CD4-positive, alpha-beta T cell treated with Interleukin-1 beta for 1 hour (primary cell): ENCODE data around the gene TMEM270.
"Not testable (repeated sequence)": the region's sequence is repeated elsewhere in the genome, so short reads cannot be mapped to it uniquely, and the experiment has no call there.

ENCODE experiments used
- DNase-seq, 2 donors: peaks; one replicate each; pipeline ENCODE4 v3.0.0-alpha.2; 2020 to 2022

TMEM270 gene

GRCh38 chr7:73833251-73833919 lies 27.6 kb upstream of the TMEM270 start:
- no peak for DNase-seq

- no peak for DNase-seq
Measured at GRCh38 chr7:73834626-73835191, 26.2 kb upstream of the TMEM270 start.

DNA sequence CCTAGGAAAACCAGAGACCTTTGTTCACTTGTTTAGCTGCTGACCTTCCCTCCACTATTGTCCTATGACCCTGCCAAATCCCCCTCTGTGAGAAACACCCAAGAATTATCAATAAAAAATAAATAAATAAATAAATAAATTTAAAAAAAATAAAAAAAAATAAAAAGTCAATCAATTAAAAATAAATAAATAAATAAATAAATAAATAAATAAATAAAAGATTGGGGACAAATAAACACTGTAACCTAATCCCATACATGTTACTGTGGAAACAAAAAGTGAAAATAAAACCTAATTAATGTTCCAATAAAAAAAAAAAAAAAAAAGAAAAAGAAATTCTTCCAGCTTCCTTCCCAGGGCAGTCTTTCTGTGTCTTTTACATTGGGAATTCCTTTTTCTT lies 23.8 kb upstream of the TMEM270 start:
- DNase-seq, result not testable (repeated sequence)

DNA sequence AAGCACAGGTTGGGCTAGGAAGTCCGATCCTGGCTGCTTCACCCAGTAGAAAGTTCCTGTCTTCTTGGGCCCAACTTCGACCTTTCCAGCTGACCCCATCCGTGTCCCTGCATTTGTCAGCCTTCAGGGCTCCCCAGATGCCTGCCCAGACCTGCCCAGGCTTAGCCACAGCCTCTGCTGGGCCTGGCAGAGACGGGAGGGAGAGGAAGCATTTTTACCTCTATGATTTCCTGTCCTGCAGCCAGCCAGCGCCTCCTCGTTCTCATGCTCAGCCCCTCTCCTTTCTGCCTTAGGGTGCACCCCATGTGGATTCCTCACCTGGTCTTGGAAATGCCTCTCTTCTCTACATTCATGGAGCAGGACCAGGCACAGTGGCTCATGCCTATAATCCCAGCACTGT lies 22.3 kb upstream of the TMEM270 start:
- no peak for DNase-seq

- no peak for DNase-seq
Measured at GRCh38 chr7:73839290-73839689, 21.7 kb upstream of the TMEM270 start.

DNA sequence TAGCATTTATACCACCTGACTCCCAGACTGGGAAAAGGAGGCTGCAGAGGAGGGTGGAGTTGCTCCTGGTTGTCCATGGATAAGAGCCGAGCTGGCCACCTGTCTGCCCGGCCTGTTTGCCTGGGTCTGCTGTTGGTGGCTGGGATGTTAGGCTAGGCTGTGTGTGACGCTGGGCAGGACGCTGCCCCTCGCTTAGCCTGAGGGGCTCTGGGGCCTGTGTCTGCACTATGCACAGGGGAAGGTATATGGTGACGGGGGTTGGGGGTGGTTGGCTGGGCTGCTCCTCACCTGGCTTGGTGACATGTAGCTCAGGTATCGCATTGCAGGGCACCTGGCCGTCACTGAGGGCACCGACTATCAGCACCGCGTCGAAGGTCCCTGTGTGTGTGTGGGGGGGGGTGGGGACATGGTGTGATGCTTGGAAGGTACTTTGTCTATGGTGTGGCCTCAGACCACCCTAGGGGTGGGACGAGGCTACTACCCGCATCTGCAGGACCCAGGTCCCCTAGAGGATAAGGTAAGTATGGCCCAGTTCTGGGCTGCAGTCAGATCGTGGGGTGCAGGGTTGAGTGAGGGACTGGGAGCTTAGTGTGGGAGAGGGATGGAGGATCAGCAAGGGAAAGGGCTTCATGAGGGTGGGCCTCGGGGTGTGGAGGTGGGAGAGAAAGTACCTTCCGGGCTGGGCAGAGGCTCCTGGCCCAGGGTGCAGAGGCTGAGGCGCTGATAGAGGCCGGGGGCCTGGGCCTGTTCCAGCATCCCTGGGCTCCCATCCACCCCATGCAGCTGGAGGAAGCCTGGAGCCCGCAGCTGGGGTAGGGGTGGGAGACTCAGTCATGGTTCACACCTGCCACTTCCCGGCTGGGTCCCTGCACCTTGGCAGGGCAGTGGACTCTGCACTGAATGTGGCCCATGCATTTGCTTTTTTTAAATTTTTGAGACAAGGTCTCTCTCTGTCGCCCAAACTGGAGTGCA lies 20.9 kb upstream of the TMEM270 start:
- DNase-seq, result no peak

- no peak for DNase-seq
Measured at GRCh38 chr7:73840715-73841379, 20.1 kb upstream of the TMEM270 start.

DNA sequence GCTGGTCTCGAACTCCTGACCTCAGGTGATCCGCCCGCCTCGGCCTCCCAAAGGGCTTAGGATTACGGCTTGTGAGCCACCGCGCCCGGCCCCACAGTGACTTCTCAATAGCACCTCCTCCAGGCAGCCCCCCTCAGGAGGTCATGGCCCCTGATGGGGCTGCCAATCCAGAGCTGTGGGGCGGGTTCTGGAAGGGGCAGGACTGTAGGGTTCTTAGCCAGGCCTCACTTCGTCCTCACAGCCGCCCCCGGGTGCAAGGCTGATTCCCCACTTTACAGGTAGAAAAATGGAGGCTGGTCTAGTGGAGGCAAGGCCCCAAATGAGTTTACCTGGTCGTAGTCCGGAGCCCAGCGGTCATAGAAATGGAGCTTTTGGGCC lies 19.3 kb upstream of the TMEM270 start:
- no peak for DNase-seq

DNA sequence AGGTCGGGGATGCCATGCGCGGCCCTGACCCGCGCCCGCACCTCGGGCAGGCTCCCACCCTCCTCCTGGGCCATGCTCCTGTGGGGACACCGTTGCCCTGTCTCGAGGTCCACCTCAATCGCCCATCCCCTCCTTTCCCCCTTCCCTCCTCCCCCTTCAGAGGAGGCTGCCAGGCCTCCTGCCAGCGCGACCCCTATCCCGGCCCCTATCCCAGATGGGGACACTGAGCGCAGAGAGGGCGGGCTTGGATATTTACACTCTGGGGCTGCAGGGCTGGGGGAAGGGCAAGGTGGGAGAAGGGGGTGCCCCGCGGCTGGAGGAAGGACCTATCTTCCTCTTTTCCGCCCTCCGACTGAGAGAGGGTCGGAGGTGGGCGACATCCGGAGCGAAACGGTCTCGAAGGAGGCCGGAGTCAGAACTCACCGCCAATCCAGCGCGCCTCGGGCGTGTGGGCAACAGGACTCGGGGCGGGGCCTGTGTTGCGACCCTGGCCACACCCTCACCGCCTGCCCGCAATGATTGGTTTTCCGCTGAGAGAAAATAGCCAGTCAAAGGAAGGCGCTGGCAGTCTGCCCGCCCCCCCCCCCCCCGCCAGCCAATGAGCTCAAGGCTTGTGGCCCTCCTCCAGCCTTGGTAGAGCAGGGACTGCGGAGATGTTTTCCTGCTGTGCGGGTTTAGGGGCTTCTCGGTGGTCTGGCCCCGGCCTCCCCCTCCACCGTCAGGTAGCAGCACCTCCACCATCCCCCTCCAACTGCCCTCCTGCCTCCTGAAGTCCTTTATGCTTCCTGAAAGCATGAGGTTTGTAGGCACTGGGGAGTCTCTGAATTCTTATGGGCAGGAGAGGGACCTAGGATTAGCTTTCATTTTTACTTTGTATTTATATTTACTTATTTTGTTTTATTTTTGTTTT lies 18.6 kb upstream of the TMEM270 start, which contains the start of gene METTL27:
Gene METTL27 (minus strand): TSS at position 450 of the 910 bp plus-strand sequence. CDS start 376 bp downstream, at position 74.
- DNase-seq, result peak; percentile 92

GRCh38 chr7:73844131-73844547 lies 16.8 kb upstream of the TMEM270 start:
- no peak for DNase-seq

- no peak for DNase-seq
Measured at GRCh38 chr7:73844848-73845460, 16.0 kb upstream of the TMEM270 start.

GRCh38 chr7:73845701-73846195 lies 15.2 kb upstream of the TMEM270 start:
- peak in 1 of 2 donors; percentile 27 for DNase-seq

DNA sequence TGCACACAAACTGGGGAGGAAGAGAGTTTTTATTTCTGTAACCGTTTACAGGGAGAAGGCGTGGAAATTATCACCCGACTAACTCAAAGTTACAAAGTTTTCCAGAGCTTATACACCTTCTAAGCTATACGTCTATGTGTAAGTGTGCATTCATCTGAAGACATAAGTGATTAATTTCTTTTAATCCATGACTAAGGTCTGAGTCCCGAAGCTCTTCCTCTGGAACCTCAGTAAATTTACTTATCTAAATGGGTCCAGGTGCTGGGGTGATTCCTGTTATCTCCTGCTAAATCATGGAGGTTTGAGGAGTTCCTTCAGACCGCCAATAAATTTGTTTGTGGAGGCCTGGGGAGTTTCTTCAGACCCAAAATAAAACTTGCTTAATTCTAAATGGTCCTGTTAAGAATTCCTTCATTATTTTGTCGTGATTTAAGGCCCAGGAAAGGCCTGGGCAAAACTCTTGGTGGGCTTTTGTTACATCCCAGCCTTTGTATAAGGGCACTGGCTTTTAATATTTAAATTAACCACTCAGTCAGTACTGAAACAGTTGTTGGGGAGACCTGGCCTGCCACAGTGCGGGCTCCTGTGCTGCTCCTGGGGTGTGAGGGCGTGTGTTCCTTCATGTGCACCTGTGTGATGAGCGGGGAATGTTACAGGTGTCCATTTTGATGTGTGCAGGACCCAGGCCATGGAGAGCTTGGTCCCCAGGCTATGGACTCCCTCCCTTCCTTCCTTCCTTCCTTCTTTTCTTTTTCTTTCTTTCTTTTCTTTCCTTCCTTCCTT lies 12.8 kb upstream of the TMEM270 start:
- DNase-seq, result no peak

DNA sequence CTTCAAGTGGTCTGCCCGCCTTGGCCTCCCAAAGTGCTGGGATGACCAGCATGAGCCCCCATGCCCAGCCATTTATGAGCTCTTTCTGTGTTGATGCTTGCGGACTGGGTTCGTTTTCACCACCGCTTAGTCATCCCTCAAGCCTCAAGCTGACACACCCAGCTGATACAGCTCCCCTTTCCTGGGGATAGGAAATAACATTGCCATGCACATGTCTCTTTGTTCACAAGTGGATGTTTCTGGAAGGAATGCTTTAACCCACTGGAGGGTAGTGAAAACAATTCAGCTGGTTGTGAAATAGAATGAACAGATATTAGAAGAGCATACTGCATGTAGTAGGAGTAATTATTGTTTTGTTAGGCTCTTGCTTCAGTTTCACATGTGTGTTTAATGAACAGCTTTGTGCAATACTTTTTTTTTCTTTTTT lies 10.2 kb upstream of the TMEM270 start:
- peak in 1 of 2 donors; percentile 17 for DNase-seq

GRCh38 chr7:73851410-73852338 lies 9.3 kb upstream of the TMEM270 start:
- peak in 1 of 2 donors; percentile 14 for DNase-seq

DNA sequence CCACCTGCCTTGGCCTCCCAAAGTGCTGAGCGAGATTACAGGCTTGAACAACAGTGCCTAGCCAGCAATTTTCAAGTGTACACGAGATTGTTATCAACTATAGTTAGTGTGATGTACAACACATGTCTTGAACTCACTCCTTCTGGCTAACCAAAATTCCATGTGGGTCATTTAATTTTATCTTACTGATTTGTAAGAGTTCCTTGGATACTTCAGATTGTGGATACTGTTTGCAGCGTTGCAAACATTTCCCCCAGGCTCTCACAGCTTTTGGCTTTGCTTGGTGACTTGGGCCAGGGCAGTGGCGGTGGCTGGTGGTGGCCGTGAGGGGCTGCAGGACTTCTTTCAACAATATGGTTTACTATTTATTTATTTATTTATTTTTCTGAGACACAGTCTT lies 8.5 kb upstream of the TMEM270 start:
- DNase-seq, result no peak

GRCh38 chr7:73856941-73857340 lies 4.0 kb upstream of the TMEM270 start:
- DNase-seq, result no peak

- DNase-seq, result no peak
Measured at GRCh38 chr7:73858807-73859206, 2.2 kb upstream of the TMEM270 start.

DNA sequence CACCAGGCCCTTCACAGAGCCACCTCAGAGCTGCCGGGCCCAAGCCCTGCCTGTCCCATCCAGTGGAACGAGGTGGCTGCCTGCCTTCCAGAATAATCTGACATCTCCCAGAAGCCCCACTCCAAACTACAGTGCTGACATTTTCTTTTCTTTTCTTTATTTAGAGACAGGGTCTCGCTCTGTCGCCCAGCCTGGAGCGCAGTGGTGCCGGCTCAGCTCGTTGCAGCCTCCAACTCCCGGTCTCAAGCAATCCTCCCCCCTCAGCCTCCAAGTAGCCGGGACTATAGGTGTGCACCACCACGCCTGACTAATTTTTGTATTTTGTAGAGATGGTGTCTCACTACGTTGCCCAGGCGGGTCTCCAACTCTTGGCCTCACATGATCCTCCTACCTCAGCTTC lies 346 bp downstream of the TMEM270 start:
- no peak for DNase-seq
